Neural cell (in vitro differentiated cells): ENCODE measurements around the gene CNST. TPM values are rescaled to one million over a fixed set of nuclear protein-coding genes. Genes with fewer than 3 reads are reported as not detected.

Experiments
- H2AFZ ChIP-seq: fragments of 200-600, 300-800 bp; sonication (generic), shearing (Covaris generic); 2 replicates; pipeline ENCODE4 v1.6.0; 2014; ENCODE audit warnings: low read depth, mild to moderate bottlenecking, antibody characterized with exemption, low read length, moderate library complexity
- H3F3A ChIP-seq: fragments of 200-600 bp; shearing (Covaris generic); 2 replicates; pipeline ENCODE4 v1.6.1; 2016; ENCODE audit warnings: mild to moderate bottlenecking, moderate library complexity, mixed read lengths, antibody characterized with exemption, low read length; ENCODE audit not compliant: insufficient read depth, poor library complexity, severe bottlenecking
- H3K27ac ChIP-seq: fragments of 200-600, 300-800 bp; sonication (generic), shearing (Covaris generic); 2 replicates; pipeline ENCODE4 v1.5.1; 2014; ENCODE audit warnings: mild to moderate bottlenecking, low read length, moderate library complexity
- H3K27me3 ChIP-seq: fragments of 300-800, 200-600 bp; sonication (generic), shearing (Covaris generic); 2 replicates; pipeline ENCODE4 v1.6.0; 2014; ENCODE audit warnings: mild to moderate bottlenecking, low read depth, low read length, moderate library complexity; ENCODE audit not compliant: insufficient read depth
- H3K36me3 ChIP-seq: fragments of 300-800, 200-600 bp; sonication (generic), shearing (Covaris generic); 2 replicates; pipeline ENCODE4 v1.5.1; 2014; ENCODE audit warnings: mild to moderate bottlenecking, antibody characterized with exemption, low read length, moderate library complexity; ENCODE audit not compliant: insufficient read depth
- H3K4me2 ChIP-seq: fragments of 300-800, 200-600 bp; sonication (generic), shearing (Covaris generic); 2 replicates; pipeline ENCODE4 v1.6.0; 2014; ENCODE audit warnings: mild to moderate bottlenecking, low read length
- H3K4me3 ChIP-seq: fragments of 300-800, 200-600 bp; sonication (generic), shearing (Covaris generic); 2 replicates; pipeline ENCODE4 v1.5.1; 2014; ENCODE audit warnings: mild to moderate bottlenecking, low read length, moderate library complexity
- H3K79me2 ChIP-seq: fragments of 200-600 bp; shearing (Covaris generic); replicated peaks from 2 replicates; pipeline ENCODE4 v1.6.0; 2014; ENCODE audit warnings: mild to moderate bottlenecking, low read length, moderate library complexity; ENCODE audit not compliant: insufficient read depth
- H3K9ac ChIP-seq: fragments of 300-800, 200-600 bp; sonication (generic), shearing (Covaris generic); 2 replicates; pipeline ENCODE4 v1.6.1; 2016; ENCODE audit warnings: mild to moderate bottlenecking, low read length, mixed read lengths
- H3K9me2 ChIP-seq: fragments of 200-600 bp; shearing (Covaris generic); 2 replicates; pipeline ENCODE4 v1.6.1; 2016; ENCODE audit warnings: mild to moderate bottlenecking, low read length, mixed read lengths; ENCODE audit not compliant: insufficient read depth
- H3K9me3 ChIP-seq: fragments of 200-600, 300-800 bp; sonication (generic), shearing (Covaris generic); 2 replicates; pipeline ENCODE4 v1.6.1; 2016; ENCODE audit warnings: mild to moderate bottlenecking, mixed run types, low read length, moderate library complexity, mixed read lengths
- H4K20me1 ChIP-seq: fragments of 200-600 bp; shearing (Covaris generic); 2 replicates; pipeline ENCODE4 v1.6.1; 2016; ENCODE audit warnings: mild to moderate bottlenecking, mixed run types; ENCODE audit not compliant: insufficient read depth
- CTCF ChIP-seq: fragments of 450-650 bp; IDR thresholded peaks from 2 replicates; pipeline ENCODE4 v1.5.1; 2014; ENCODE audit warnings: antibody characterized with exemption, mild to moderate bottlenecking, moderate library complexity; ENCODE audit not compliant: poor library complexity, severe bottlenecking
- EP300 ChIP-seq: fragments of 450-650 bp; conservative IDR thresholded peaks from 2 replicates; pipeline ENCODE4 v1.6.1; 2014; ENCODE audit warnings: antibody characterized with exemption, mild to moderate bottlenecking, moderate library complexity; ENCODE audit not compliant: poor library complexity, severe bottlenecking
- EZH2 ChIP-seq: fragments of 200-600, 300-800 bp; shearing (Covaris generic), sonication (generic); IDR thresholded peaks from 2 replicates; pipeline ENCODE4 v1.6.1; 2014; ENCODE audit warnings: antibody characterized with exemption, low read length, borderline replicate concordance, mild to moderate bottlenecking; ENCODE audit not compliant: insufficient read depth, poor library complexity, severe bottlenecking
- MXI1 ChIP-seq: fragments of 450-650 bp; conservative IDR thresholded peaks from 2 replicates; pipeline ENCODE4 v1.6.1; 2014; ENCODE audit warnings: antibody characterized with exemption, mild to moderate bottlenecking; ENCODE audit not compliant: poor library complexity, severe bottlenecking
- POLR2AphosphoS5 ChIP-seq: IDR thresholded peaks from 2 replicates; pipeline ENCODE4 v1.6.1; 2012
- RAD21 ChIP-seq: fragments of 450-650 bp; conservative IDR thresholded peaks from 2 replicates; pipeline ENCODE4 v1.6.1; 2014; ENCODE audit warnings: antibody characterized with exemption, mild to moderate bottlenecking, moderate library complexity
- REST ChIP-seq: IDR thresholded peaks from 2 replicates; pipeline ENCODE4 v1.6.1; 2012; ENCODE audit warnings: borderline replicate concordance
- SMC3 ChIP-seq: fragments of 450-650 bp; conservative IDR thresholded peaks from 2 replicates; pipeline ENCODE4 v1.6.1; 2014; ENCODE audit warnings: antibody characterized with exemption, mild to moderate bottlenecking, moderate library complexity; ENCODE audit not compliant: poor library complexity
- TAF1 ChIP-seq: IDR thresholded peaks from 2 replicates; pipeline ENCODE4 v1.6.1; 2012; ENCODE audit warnings: low read depth
- polyA plus RNA-seq: library from polyadenylated mRNA; depleted of rRNA; stranded (reverse); fragments of >200 nt; gene quantifications from 2 replicates; pipeline ENCODE4 v1.2.3, GENCODE V29; 2014

Gene CNST
- polyA plus RNA-seq, 1 donor from 2014 or later: 26.3 TPM

GRCh38 chr1:246518456-246519205, 47.6 kb upstream of the CNST start:
- no peak overlapping the region for H2AFZ ChIP-seq
- H3K27ac ChIP-seq: no peak overlapping the region
- no peak overlapping the region for H3K9ac ChIP-seq
- H4K20me1 ChIP-seq: no peaks in the 10 kb centered on the region
- H3K4me2 ChIP-seq: no peak overlapping the region
- no peaks in the 10 kb centered on the region for H3K9me3 ChIP-seq
- no peaks in the 10 kb centered on the region for H3K9me2 ChIP-seq
- no peaks in the 10 kb centered on the region for H3K79me2 ChIP-seq
- no peak overlapping the region for H3K4me3 ChIP-seq
- TF ChIP-seq EP300 (no peak), EZH2 (no peak), RAD21 (no peak), POLR2AphosphoS5 (no peak), MXI1 (no peak), CTCF (no peak)
- no peaks in the 10 kb centered on the region for H3F3A ChIP-seq
- no peaks in the 10 kb centered on the region for H3K27me3 ChIP-seq
- H3K36me3 ChIP-seq: no peaks in the 10 kb centered on the region

GRCh38 chr1:246519514-246519913, 46.7 kb upstream of the CNST start:
- H3K4me2 ChIP-seq: no peak overlapping the region
- H4K20me1 ChIP-seq: no peaks in the 10 kb centered on the region
- H3K36me3 ChIP-seq: no peaks in the 10 kb centered on the region
- no peaks in the 10 kb centered on the region for H3K9me2 ChIP-seq
- no peak overlapping the region for H3K9ac ChIP-seq
- no peaks in the 10 kb centered on the region for H3K79me2 ChIP-seq
- H3K27ac ChIP-seq: no peak overlapping the region
- no peak overlapping the region for H3K4me3 ChIP-seq
- TF ChIP-seq EP300 (no peak), EZH2 (no peak)
- H3K27me3 ChIP-seq: no peaks in the 10 kb centered on the region
- H3K9me3 ChIP-seq: no peaks in the 10 kb centered on the region
- no peaks in the 10 kb centered on the region for H3F3A ChIP-seq
- H2AFZ ChIP-seq: no peak overlapping the region

GRCh38 chr1:246526380-246526779, 39.9 kb upstream of the CNST start:
- Histone ChIP-seq H3K36me3 (no peaks in the 10 kb centered on the region), H3K79me2 (no peaks in the 10 kb centered on the region), H3K4me2 (no peak overlapping the region), H3K9me2 (no peaks in the 10 kb centered on the region), H3K4me3 (no peak overlapping the region), H3K9me3 (no peaks in the 10 kb centered on the region), H3K27me3 (no peaks in the 10 kb centered on the region), H3F3A (no peaks in the 10 kb centered on the region), H3K9ac (no peak overlapping the region), H4K20me1 (no peaks in the 10 kb centered on the region), H2AFZ (no peak overlapping the region), H3K27ac (no peak overlapping the region)
- TF ChIP-seq EZH2: no peak
- no peak for TF ChIP-seq EP300
- no peak for TF ChIP-seq CTCF
- TF ChIP-seq RAD21: no peak
- TF ChIP-seq SMC3: no peak
- no peak for TF ChIP-seq MXI1
- TF ChIP-seq TAF1: no peak
- TF ChIP-seq POLR2AphosphoS5: no peak
- TF ChIP-seq REST: no peak
